Type B pancreatic cell (in vitro differentiated cells): ENCODE measurements around the gene RRP7A. TPM values are rescaled to one million over a fixed set of nuclear protein-coding genes. Genes with fewer than 3 reads are reported as not detected.
"Not testable (repeated sequence)": the region's sequence is repeated elsewhere in the genome, so short reads cannot be mapped to it uniquely, and the experiment has no call there.

Experiments used
- DNase-seq: peaks from one replicate; pipeline ENCODE4 v3.0.0; 2021; ENCODE audit warnings: mixed read lengths; ENCODE audit not compliant: unreplicated experiment; ENCODE audit errors: extremely low spot score
- H3K27ac Mint-ChIP-seq: 2 replicates; pipeline ENCODE4 v1.8.0; 2021; ENCODE audit warnings: mild to moderate bottlenecking, mixed read lengths
- H3K27me3 Mint-ChIP-seq: 2 replicates; pipeline ENCODE4 v1.8.0; 2021; ENCODE audit warnings: mixed read lengths
- H3K36me3 Mint-ChIP-seq: 2 replicates; pipeline ENCODE4 v1.8.0; 2021; ENCODE audit warnings: mixed read lengths
- H3K4me1 Mint-ChIP-seq: one replicate; pipeline ENCODE4 v1.8.0; 2021; ENCODE audit warnings: mixed read lengths; ENCODE audit not compliant: unreplicated experiment
- H3K4me3 Mint-ChIP-seq: 2 replicates; pipeline ENCODE4 v1.8.0; 2021; ENCODE audit warnings: mild to moderate bottlenecking, mixed read lengths
- H3K9me3 Mint-ChIP-seq: 2 replicates; pipeline ENCODE4 v1.8.0; 2021; ENCODE audit warnings: mixed read lengths
- CTCF ChIP-seq: fragments of 200-600 bp; sonication (generic); conservative IDR thresholded peaks from 2 replicates; pipeline ENCODE4 v1.5.0; 2021; ENCODE audit warnings: antibody characterized with exemption, mild to moderate bottlenecking
- long read RNA-seq: library from polyadenylated mRNA; unstranded; transcript quantifications from one replicate; pipeline ENCODE4 v2.0.0, GENCODE V29; 2020
- total RNA-seq: library from RNA; stranded (reverse); gene quantifications from 2 replicates; pipeline ENCODE4 v1.2.1, GENCODE V29; 2021; ENCODE audit warnings: low replicate concordance

RRP7A gene
- 76.0 and 102 TPM in 2 replicates for total RNA-seq
- long read RNA-seq, transcript RRP7A-201 (7 exons, 3,801 nt): major isoform, 157 of 177 reads
- long read RNA-seq, partial matches to known transcripts: 2 of 177 reads
- long read RNA-seq, other reads (novel, unspliced or antisense): 18 of 177 reads

- no peaks in the 10 kb centered on the region for H3K27me3 Mint-ChIP-seq
- peak within 1 kb of the TSS; percentile 100 for H3K4me3 Mint-ChIP-seq
- peaks cover 18% of the 10 kb centered on the region for H3K4me1 Mint-ChIP-seq
- no peaks in the 10 kb centered on the region for H3K9me3 Mint-ChIP-seq
- H3K36me3 Mint-ChIP-seq: no peaks in the 10 kb centered on the region
- no peak for TF ChIP-seq CTCF
- DNase-seq: peak; percentile 90
- H3K27ac Mint-ChIP-seq: peak within 1 kb of the TSS; percentile 99
These were observed at the start of gene RRP7A for GRCh38 chr22:42519525-42520401. TSS of gene RRP7A (minus strand) at chr22:42519796. CDS start at chr22:42519786, 10 bp downstream.

- not testable (repeated sequence) for H3K27ac Mint-ChIP-seq, H3K36me3 Mint-ChIP-seq, DNase-seq, H3K9me3 Mint-ChIP-seq, H3K27me3 Mint-ChIP-seq, H3K4me1 Mint-ChIP-seq, H3K4me3 Mint-ChIP-seq
These were observed 48.4 kb upstream of the RRP7A start for GRCh38 chr22:42567950-42568349.

- peaks cover 9% of the 10 kb centered on the region for H3K4me1 Mint-ChIP-seq
- no peak for TF ChIP-seq CTCF
- no peak overlapping the region for H3K27ac Mint-ChIP-seq
- H3K4me3 Mint-ChIP-seq: no peak overlapping the region
- H3K9me3 Mint-ChIP-seq: no peaks in the 10 kb centered on the region
- no peak for DNase-seq
- no peaks in the 10 kb centered on the region for H3K27me3 Mint-ChIP-seq
- peaks cover 4% of the 10 kb centered on the region for H3K36me3 Mint-ChIP-seq
These were observed 46.4 kb upstream of the RRP7A start for GRCh38 chr22:42565956-42566355.

GRCh38 chr22:42564699-42565098, 45.1 kb upstream of the RRP7A start:
- Mint-ChIP-seq H3K27me3 (no peaks in the 10 kb centered on the region), H3K36me3 (peaks cover 4% of the 10 kb centered on the region), H3K9me3 (no peaks in the 10 kb centered on the region), H3K4me3 (no peak overlapping the region), H3K4me1 (peaks cover 12% of the 10 kb centered on the region), H3K27ac (no peak overlapping the region)
- TF ChIP-seq CTCF: no peak
- no peak for DNase-seq

- H3K27me3 Mint-ChIP-seq, H3K9me3 Mint-ChIP-seq, H3K4me3 Mint-ChIP-seq, H3K36me3 Mint-ChIP-seq, H3K27ac Mint-ChIP-seq, DNase-seq: not testable (repeated sequence)
- H3K4me1 Mint-ChIP-seq: peaks cover 12% of the 10 kb centered on the region
These were observed 44.3 kb upstream of the RRP7A start for GRCh38 chr22:42563943-42564342.

GRCh38 chr22:42562684-42563083, 43.1 kb upstream of the RRP7A start:
- TF ChIP-seq CTCF: no peak
- H3K27ac Mint-ChIP-seq: peak overlapping the region; percentile 58
- H3K9me3 Mint-ChIP-seq: no peaks in the 10 kb centered on the region
- H3K4me1 Mint-ChIP-seq: peaks cover 12% of the 10 kb centered on the region
- peak overlapping the region; percentile 57 for H3K4me3 Mint-ChIP-seq
- H3K36me3 Mint-ChIP-seq: peaks cover 4% of the 10 kb centered on the region
- DNase-seq: no peak
- H3K27me3 Mint-ChIP-seq: no peaks in the 10 kb centered on the region
